GM21360 (cell line): ENCODE results near the gene PRSS48.
"Not testable (repeated sequence)": the region's sequence is repeated elsewhere in the genome, so short reads cannot be mapped to it uniquely, and the experiment has no call there.

Experiments
- ATAC-seq: cut with Tn5 transposase; IDR thresholded peaks from one replicate; pipeline ENCODE4 v1.9.1; 2021; ENCODE audit warnings: mild to moderate bottlenecking, moderate library complexity; ENCODE audit not compliant: unreplicated experiment

PRSS48 gene

GRCh38 chr4:151276787-151277562 is at the start of gene PRSS48:
TSS of gene PRSS48 (plus strand) at chr4:151277161. CDS start at chr4:151277173, 12 bp downstream.
- ATAC-seq, result peak; percentile 71

GRCh38 chr4:151227172-151227571 is 49.8 kb upstream of the PRSS48 start:
- no peak for ATAC-seq

GRCh38 chr4:151227731-151228130 is 49.2 kb upstream of the PRSS48 start:
- no peak for ATAC-seq

GRCh38 chr4:151228189-151229119 is 48.5 kb upstream of the PRSS48 start:
- ATAC-seq, result no peak

- no peak for ATAC-seq
Observed at GRCh38 chr4:151231915-151232595, 44.9 kb upstream of the PRSS48 start.

- no peak for ATAC-seq
Observed at GRCh38 chr4:151233600-151233999, 43.4 kb upstream of the PRSS48 start.

GRCh38 chr4:151235373-151235772 is 41.6 kb upstream of the PRSS48 start:
- not testable (repeated sequence) for ATAC-seq

GRCh38 chr4:151236036-151236435 is 40.9 kb upstream of the PRSS48 start:
- no peak for ATAC-seq

GRCh38 chr4:151238477-151238876 is 38.5 kb upstream of the PRSS48 start:
- no peak for ATAC-seq

- ATAC-seq, result no peak
Observed at GRCh38 chr4:151239608-151240007, 37.4 kb upstream of the PRSS48 start.

- ATAC-seq, result no peak
Observed at GRCh38 chr4:151242305-151242704, 34.7 kb upstream of the PRSS48 start.

GRCh38 chr4:151246742-151247141 is 30.2 kb upstream of the PRSS48 start:
- no peak for ATAC-seq

- ATAC-seq, result no peak
Observed at GRCh38 chr4:151247395-151247794, 29.6 kb upstream of the PRSS48 start.

- ATAC-seq, result no peak
Observed at GRCh38 chr4:151248519-151248918, 28.4 kb upstream of the PRSS48 start.

- no peak for ATAC-seq
Observed at GRCh38 chr4:151250706-151251105, 26.3 kb upstream of the PRSS48 start.

- ATAC-seq, result no peak
Observed at GRCh38 chr4:151251603-151252304, 25.2 kb upstream of the PRSS48 start.

GRCh38 chr4:151255226-151255625 is 21.7 kb upstream of the PRSS48 start:
- not testable (repeated sequence) for ATAC-seq

GRCh38 chr4:151255680-151256079 is 21.3 kb upstream of the PRSS48 start:
- ATAC-seq, result not testable (repeated sequence)

- ATAC-seq, result no peak
Observed at GRCh38 chr4:151256134-151256533, 20.8 kb upstream of the PRSS48 start.

- no peak for ATAC-seq
Observed at GRCh38 chr4:151257704-151258103, 19.3 kb upstream of the PRSS48 start.

GRCh38 chr4:151259752-151260151 is 17.2 kb upstream of the PRSS48 start:
- ATAC-seq, result no peak
